GM23338 (cell line): ENCODE results near the gene RAB40B. TPM values are rescaled to one million over a fixed set of nuclear protein-coding genes. Genes with fewer than 3 reads are reported as not detected.

Experiments used
- ATAC-seq: fragments of 200-7000 bp; cut with Tn5 transposase; 3 replicates; pipeline ENCODE4 v1.9.1; 2020
- DNase-seq: peaks from one replicate; pipeline ENCODE4 v3.0.0-alpha.2; 2015; ENCODE audit warnings: low spot score
- H2AFZ ChIP-seq: fragments of 200-600 bp; sonication (generic); 2 replicates; pipeline ENCODE4 v1.8.0; 2016; ENCODE audit warnings: antibody characterized with exemption, mild to moderate bottlenecking, moderate library complexity
- H3F3A ChIP-seq: fragments of 200-600 bp; sonication (generic); replicated peaks from 2 replicates; pipeline ENCODE4 v1.8.0; 2017; ENCODE audit warnings: antibody characterized with exemption, mixed run types, low read depth
- H3K27ac ChIP-seq: fragments of 200-600 bp; sonication (generic); 2 replicates; pipeline ENCODE4 v1.6.1; 2016; ENCODE audit warnings: low read depth
- H3K27me3 ChIP-seq: fragments of 200-600 bp; sonication (generic); 2 replicates; pipeline ENCODE4 v1.8.0; 2016; ENCODE audit warnings: mild to moderate bottlenecking, mixed run types, moderate library complexity; ENCODE audit not compliant: insufficient read depth
- H3K36me3 ChIP-seq: fragments of 200-600 bp; sonication (generic); 2 replicates; pipeline ENCODE4 v1.8.0; 2016; ENCODE audit warnings: mild to moderate bottlenecking; ENCODE audit not compliant: insufficient read depth
- H3K4me1 ChIP-seq: fragments of 200-600 bp; sonication (generic); 2 replicates; pipeline ENCODE4 v1.8.0; 2016; ENCODE audit warnings: mild to moderate bottlenecking, moderate library complexity; ENCODE audit not compliant: insufficient read depth
- H3K4me2 ChIP-seq: fragments of 200-600 bp; sonication (generic); 2 replicates; pipeline ENCODE4 v1.7.1; 2017; ENCODE audit warnings: mixed run types
- H3K4me3 ChIP-seq: fragments of 200-600 bp; sonication (generic); 2 replicates; pipeline ENCODE4 v1.6.1; 2016; ENCODE audit warnings: mixed run types
- H3K79me2 ChIP-seq: fragments of 200-600 bp; sonication (generic); replicated peaks from 2 replicates; pipeline ENCODE4 v1.8.0; 2017; ENCODE audit warnings: mild to moderate bottlenecking; ENCODE audit not compliant: insufficient read depth
- H3K9me2 ChIP-seq: fragments of 200-600 bp; sonication (generic); 2 replicates; pipeline ENCODE4 v1.8.0; 2017; ENCODE audit not compliant: insufficient read depth
- H4K20me1 ChIP-seq: fragments of 200-600 bp; sonication (generic); replicated peaks from 2 replicates; pipeline ENCODE4 v1.8.0; 2017; ENCODE audit warnings: mild to moderate bottlenecking; ENCODE audit not compliant: insufficient read depth
- H3K27ac Mint-ChIP-seq: 2 replicates; pipeline ENCODE4 v1.8.0; 2020; ENCODE audit warnings: inconsistent platforms, mild to moderate bottlenecking, moderate library complexity, mixed read lengths
- H3K27me3 Mint-ChIP-seq: 3 replicates; pipeline ENCODE4 v1.8.0; 2022; ENCODE audit warnings: low read depth, mild to moderate bottlenecking, moderate library complexity, mixed read lengths, inconsistent platforms; ENCODE audit not compliant: insufficient read depth, poor library complexity
- H3K36me3 Mint-ChIP-seq: 3 replicates; pipeline ENCODE4 v1.8.0; 2021; ENCODE audit warnings: low read depth, mild to moderate bottlenecking, inconsistent platforms, moderate library complexity, mixed read lengths
- H3K4me1 Mint-ChIP-seq: 3 replicates; pipeline ENCODE4 v1.8.0; 2020; ENCODE audit warnings: mild to moderate bottlenecking, inconsistent platforms, mixed read lengths
- H3K4me3 Mint-ChIP-seq: 3 replicates; pipeline ENCODE4 v1.8.0; 2021; ENCODE audit warnings: moderate library complexity, mild to moderate bottlenecking, inconsistent platforms, mixed read lengths
- H3K9me3 Mint-ChIP-seq: 3 replicates; pipeline ENCODE4 v1.8.0; 2020; ENCODE audit warnings: moderate library complexity, mild to moderate bottlenecking, inconsistent platforms, mixed read lengths
- CREB1 ChIP-seq: fragments of 250-450 bp; sonication (Bioruptor Pico); IDR thresholded peaks from 2 replicates; pipeline ENCODE4 v1.5.0; 2020; ENCODE audit warnings: low read depth, mild to moderate bottlenecking, moderate library complexity
- EZH2 ChIP-seq: fragments of 200-600 bp; sonication (generic); IDR thresholded peaks from one replicate; pipeline ENCODE4 v1.8.0; 2017; ENCODE audit warnings: antibody characterized with exemption, mild to moderate bottlenecking, low read depth; ENCODE audit not compliant: unreplicated experiment
- EZH2phosphoT487 ChIP-seq: fragments of 200-600 bp; sonication (generic); IDR thresholded peaks from one replicate; pipeline ENCODE4 v1.8.1; 2018; ENCODE audit warnings: antibody characterized with exemption; ENCODE audit not compliant: unreplicated experiment
- JUNB ChIP-seq: IDR thresholded peaks from one replicate; pipeline ENCODE4 v1.6.1; 2016; ENCODE audit warnings: antibody characterized with exemption; ENCODE audit not compliant: unreplicated experiment
- POLR2AphosphoS5 ChIP-seq: IDR thresholded peaks from 2 replicates; pipeline ENCODE4 v1.6.1; 2016; ENCODE audit warnings: antibody characterized with exemption, low read depth
- STAT1 ChIP-seq: IDR thresholded peaks from one replicate; pipeline ENCODE4 v1.6.1; 2016; ENCODE audit warnings: antibody characterized with exemption; ENCODE audit not compliant: unreplicated experiment
- ZNF114 ChIP-seq: fragments of 250-450 bp; sonication (Bioruptor Pico); IDR thresholded peaks from 2 replicates; pipeline ENCODE4 v1.5.0; 2020; ENCODE audit warnings: mild to moderate bottlenecking, moderate library complexity
- polyA plus RNA-seq: library from polyadenylated mRNA; unstranded; fragments of >200 nt; fragmentation: Nextera tagmentation; extraction: Ambion mirVana; gene quantifications from 2 replicates; pipeline ENCODE4 v1.2.1, GENCODE V29; 2016
- total RNA-seq: library from RNA; depleted of rRNA; stranded (reverse); fragments of >200 nt; shearing (Covaris generic); gene quantifications from 2 replicates; pipeline ENCODE4 v1.2.3, GENCODE V29; 2014
- TF ChIP-seq, protein P1 (sequence below): IDR thresholded peaks from 2 replicates; pipeline ENCODE4 v1.6.1; 2016; ENCODE audit warnings: antibody characterized with exemption
- TF ChIP-seq, protein P2 (sequence below), 2 experiments: fragments of 200-600 bp in 1 of 2; sonication (generic) in 1 of 2; conservative IDR thresholded peaks; 2 replicates each; pipeline versions ENCODE4 v1.5.1 to v1.6.1; 2016 to 2017; ENCODE audit warnings: antibody characterized with exemption in 2 of 2, low read depth in 2 of 2, mild to moderate bottlenecking in 2 of 2, moderate library complexity in 1 of 2
- TF ChIP-seq, protein P3 (sequence below): fragments of 250-450 bp; sonication (Bioruptor Pico); IDR thresholded peaks from 2 replicates; pipeline ENCODE4 v1.5.0; 2020; ENCODE audit warnings: mild to moderate bottlenecking, moderate library complexity

Gene RAB40B
- total and polyA plus RNA-seq, 2 experiments from 2014 or later: 4.2 to 5.2 TPM

DNA sequence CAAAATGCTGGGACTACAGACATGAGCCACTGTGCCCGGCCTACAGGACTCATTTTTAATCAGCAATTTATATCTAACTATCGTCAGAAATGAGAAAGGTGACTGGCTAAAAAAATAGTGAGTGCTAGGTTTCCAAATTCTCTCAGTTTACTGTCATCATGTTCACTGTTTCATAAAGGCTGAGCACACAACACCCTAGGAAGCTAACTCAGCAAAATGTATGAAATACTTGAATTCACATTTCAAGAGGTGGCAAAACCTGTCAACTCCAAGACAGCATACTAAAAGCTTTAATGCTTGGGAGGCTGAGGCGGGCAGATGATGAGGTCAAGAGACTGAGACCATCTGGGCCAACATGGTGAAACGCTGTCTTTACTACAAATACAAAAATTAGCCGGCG lies 67.0 kb downstream of the RAB40B start:
- H3K27ac ChIP-seq: no peak overlapping the region
- Mint-ChIP-seq H3K9me3 (peaks cover under 1% of the 10 kb centered on the region; the same call in 1 of the 3 replicates), H3K4me3 (no peak overlapping the region), H3K27ac (no peak overlapping the region), H3K4me1 (no peaks in the 10 kb centered on the region), H3K27me3 (peaks cover 2% of the 10 kb centered on the region), H3K36me3 (peaks cover 40% of the 10 kb centered on the region)
- H4K20me1 ChIP-seq: peaks cover 40% of the 10 kb centered on the region
- TF ChIP-seq ZNF114 (no peak), EZH2phosphoT487 (no peak), CREB1 (no peak), STAT1 (no peak), JUNB (no peak), EZH2 (no peak), POLR2AphosphoS5 (no peak)
- TF ChIP-seq, protein P1, sequence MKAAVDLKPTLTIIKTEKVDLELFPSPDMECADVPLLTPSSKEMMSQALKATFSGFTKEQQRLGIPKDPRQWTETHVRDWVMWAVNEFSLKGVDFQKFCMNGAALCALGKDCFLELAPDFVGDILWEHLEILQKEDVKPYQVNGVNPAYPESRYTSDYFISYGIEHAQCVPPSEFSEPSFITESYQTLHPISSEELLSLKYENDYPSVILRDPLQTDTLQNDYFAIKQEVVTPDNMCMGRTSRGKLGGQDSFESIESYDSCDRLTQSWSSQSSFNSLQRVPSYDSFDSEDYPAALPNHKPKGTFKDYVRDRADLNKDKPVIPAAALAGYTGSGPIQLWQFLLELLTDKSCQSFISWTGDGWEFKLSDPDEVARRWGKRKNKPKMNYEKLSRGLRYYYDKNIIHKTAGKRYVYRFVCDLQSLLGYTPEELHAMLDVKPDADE: no peak
- TF ChIP-seq, protein P2, sequence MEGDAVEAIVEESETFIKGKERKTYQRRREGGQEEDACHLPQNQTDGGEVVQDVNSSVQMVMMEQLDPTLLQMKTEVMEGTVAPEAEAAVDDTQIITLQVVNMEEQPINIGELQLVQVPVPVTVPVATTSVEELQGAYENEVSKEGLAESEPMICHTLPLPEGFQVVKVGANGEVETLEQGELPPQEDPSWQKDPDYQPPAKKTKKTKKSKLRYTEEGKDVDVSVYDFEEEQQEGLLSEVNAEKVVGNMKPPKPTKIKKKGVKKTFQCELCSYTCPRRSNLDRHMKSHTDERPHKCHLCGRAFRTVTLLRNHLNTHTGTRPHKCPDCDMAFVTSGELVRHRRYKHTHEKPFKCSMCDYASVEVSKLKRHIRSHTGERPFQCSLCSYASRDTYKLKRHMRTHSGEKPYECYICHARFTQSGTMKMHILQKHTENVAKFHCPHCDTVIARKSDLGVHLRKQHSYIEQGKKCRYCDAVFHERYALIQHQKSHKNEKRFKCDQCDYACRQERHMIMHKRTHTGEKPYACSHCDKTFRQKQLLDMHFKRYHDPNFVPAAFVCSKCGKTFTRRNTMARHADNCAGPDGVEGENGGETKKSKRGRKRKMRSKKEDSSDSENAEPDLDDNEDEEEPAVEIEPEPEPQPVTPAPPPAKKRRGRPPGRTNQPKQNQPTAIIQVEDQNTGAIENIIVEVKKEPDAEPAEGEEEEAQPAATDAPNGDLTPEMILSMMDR (conservative IDR thresholded peaks at IDR 0.05; ENCODE audit: low read depth in 2 of 2): no peak
- TF ChIP-seq, protein P3, sequence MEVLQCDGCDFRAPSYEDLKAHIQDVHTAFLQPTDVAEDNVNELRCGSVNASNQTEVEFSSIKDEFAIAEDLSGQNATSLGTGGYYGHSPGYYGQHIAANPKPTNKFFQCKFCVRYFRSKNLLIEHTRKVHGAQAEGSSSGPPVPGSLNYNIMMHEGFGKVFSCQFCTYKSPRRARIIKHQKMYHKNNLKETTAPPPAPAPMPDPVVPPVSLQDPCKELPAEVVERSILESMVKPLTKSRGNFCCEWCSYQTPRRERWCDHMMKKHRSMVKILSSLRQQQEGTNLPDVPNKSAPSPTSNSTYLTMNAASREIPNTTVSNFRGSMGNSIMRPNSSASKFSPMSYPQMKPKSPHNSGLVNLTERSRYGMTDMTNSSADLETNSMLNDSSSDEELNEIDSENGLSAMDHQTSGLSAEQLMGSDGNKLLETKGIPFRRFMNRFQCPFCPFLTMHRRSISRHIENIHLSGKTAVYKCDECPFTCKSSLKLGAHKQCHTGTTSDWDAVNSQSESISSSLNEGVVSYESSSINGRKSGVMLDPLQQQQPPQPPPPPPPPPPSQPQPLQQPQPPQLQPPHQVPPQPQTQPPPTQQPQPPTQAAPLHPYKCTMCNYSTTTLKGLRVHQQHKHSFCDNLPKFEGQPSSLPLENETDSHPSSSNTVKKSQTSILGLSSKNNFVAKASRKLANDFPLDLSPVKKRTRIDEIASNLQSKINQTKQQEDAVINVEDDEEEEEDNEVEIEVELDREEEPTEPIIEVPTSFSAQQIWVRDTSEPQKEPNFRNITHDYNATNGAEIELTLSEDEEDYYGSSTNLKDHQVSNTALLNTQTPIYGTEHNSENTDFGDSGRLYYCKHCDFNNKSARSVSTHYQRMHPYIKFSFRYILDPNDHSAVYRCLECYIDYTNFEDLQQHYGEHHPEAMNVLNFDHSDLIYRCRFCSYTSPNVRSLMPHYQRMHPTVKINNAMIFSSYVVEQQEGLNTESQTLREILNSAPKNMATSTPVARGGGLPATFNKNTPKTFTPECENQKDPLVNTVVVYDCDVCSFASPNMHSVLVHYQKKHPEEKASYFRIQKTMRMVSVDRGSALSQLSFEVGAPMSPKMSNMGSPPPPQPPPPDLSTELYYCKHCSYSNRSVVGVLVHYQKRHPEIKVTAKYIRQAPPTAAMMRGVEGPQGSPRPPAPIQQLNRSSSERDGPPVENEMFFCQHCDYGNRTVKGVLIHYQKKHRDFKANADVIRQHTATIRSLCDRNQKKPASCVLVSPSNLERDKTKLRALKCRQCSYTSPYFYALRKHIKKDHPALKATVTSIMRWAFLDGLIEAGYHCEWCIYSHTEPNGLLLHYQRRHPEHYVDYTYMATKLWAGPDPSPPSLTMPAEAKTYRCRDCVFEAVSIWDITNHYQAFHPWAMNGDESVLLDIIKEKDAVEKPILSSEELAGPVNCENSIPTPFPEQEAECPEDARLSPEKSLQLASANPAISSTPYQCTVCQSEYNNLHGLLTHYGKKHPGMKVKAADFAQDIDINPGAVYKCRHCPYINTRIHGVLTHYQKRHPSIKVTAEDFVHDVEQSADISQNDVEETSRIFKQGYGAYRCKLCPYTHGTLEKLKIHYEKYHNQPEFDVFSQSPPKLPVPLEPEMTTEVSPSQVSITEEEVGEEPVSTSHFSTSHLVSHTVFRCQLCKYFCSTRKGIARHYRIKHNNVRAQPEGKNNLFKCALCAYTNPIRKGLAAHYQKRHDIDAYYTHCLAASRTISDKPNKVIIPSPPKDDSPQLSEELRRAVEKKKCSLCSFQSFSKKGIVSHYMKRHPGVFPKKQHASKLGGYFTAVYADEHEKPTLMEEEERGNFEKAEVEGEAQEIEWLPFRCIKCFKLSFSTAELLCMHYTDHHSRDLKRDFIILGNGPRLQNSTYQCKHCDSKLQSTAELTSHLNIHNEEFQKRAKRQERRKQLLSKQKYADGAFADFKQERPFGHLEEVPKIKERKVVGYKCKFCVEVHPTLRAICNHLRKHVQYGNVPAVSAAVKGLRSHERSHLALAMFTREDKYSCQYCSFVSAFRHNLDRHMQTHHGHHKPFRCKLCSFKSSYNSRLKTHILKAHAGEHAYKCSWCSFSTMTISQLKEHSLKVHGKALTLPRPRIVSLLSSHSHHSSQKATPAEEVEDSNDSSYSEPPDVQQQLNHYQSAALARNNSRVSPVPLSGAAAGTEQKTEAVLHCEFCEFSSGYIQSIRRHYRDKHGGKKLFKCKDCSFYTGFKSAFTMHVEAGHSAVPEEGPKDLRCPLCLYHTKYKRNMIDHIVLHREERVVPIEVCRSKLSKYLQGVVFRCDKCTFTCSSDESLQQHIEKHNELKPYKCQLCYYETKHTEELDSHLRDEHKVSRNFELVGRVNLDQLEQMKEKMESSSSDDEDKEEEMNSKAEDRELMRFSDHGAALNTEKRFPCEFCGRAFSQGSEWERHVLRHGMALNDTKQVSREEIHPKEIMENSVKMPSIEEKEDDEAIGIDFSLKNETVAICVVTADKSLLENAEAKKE (CRISPR knock-in tag): no peak
- DNase-seq (no peak), ATAC-seq (no peak)
- H3K36me3 ChIP-seq: no peaks in the 10 kb centered on the region; the same call in 1 of the 2 replicates
- H3K79me2 ChIP-seq: peaks cover 75% of the 10 kb centered on the region
- H3F3A ChIP-seq: no peaks in the 10 kb centered on the region
- H3K27me3 ChIP-seq: no peaks in the 10 kb centered on the region
- H3K9me2 ChIP-seq: no peaks in the 10 kb centered on the region
- no peak overlapping the region for H3K4me3 ChIP-seq
- H2AFZ ChIP-seq: no peak overlapping the region
- H3K4me1 ChIP-seq: no peaks in the 10 kb centered on the region
- H3K4me2 ChIP-seq: no peak overlapping the region
